ENCODE results near the gene OR52B2.

The OR52B2 gene

DNA sequence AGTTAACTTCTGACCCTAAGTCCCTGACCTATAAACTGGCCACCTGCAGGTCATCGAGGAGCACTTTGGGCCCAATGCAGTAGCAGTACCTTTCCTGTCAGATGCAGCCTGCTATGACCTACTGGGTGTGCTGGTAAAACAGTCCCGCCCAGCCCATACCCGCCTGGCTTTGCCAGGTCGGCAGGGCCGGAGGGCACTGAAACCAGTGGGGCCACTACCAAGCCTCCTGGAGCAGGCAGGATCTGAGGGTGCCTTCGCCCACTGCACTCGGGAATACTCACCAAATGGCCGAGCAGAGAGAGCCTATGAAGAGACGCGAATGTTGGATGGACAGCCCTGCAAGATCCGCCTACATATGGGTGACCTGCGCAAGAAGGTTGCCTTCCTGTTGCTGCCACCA is 39.7 kb upstream of the OR52B2 start:
- peaks cover 38% of the 10 kb centered on the region for H3K36me3 ChIP-seq (ENCODE audit: insufficient read depth, low read length)
- TF ChIP-seq, protein P1, sequence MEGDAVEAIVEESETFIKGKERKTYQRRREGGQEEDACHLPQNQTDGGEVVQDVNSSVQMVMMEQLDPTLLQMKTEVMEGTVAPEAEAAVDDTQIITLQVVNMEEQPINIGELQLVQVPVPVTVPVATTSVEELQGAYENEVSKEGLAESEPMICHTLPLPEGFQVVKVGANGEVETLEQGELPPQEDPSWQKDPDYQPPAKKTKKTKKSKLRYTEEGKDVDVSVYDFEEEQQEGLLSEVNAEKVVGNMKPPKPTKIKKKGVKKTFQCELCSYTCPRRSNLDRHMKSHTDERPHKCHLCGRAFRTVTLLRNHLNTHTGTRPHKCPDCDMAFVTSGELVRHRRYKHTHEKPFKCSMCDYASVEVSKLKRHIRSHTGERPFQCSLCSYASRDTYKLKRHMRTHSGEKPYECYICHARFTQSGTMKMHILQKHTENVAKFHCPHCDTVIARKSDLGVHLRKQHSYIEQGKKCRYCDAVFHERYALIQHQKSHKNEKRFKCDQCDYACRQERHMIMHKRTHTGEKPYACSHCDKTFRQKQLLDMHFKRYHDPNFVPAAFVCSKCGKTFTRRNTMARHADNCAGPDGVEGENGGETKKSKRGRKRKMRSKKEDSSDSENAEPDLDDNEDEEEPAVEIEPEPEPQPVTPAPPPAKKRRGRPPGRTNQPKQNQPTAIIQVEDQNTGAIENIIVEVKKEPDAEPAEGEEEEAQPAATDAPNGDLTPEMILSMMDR (IDR thresholded peaks at IDR 0.05; ENCODE audit: low read length), result no peak
- no peak for TF ChIP-seq EZH2 (IDR thresholded peaks at IDR 0.05; ENCODE audit: borderline replicate concordance, low read length)
- H4K20me1 ChIP-seq (ENCODE audit: insufficient read depth, low read length), result no peaks in the 10 kb centered on the region

DNA sequence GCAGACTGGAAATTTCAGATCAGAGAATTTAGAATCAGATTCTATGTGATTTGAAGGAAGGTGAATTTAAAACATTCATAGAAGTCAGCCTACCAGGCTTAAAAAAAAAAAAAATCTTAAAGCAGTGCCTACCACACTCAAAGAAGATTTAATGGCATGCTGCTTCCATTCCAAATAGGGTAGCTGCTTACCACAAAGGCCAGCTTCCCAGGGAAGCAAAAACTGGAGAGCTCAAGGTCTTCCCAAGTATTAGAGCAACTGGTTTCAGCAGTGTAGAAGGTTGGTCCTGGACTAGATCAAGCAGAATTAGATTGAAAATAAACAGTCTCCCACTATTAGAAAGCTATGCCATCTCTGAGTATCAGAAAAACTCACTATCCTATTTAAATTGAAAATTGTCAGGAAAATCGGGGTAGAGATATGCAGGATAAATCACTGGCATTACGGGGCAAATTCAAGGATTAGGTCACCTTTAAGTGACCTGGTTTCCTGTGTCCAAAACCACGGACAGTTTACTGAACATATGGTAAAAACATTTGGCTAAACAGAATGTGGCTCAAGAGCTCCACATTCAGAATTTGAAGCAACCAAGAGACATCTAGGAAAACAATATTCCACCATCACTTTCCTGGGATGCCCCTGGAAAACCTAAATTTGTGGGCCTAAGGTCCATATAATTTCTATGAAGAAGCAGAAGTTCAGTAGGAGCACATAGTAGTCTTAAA is 36.5 kb upstream of the OR52B2 start:
- Histone ChIP-seq H3F3A (ENCODE audit: insufficient read depth, low read length) (no peaks in the 10 kb centered on the region), H3K4me2 (ENCODE audit: low read length) (no peak overlapping the region), H4K20me1 (ENCODE audit: insufficient read depth, low read length) (no peaks in the 10 kb centered on the region), H3K4me1 (ENCODE audit: insufficient read depth, low read length, severe bottlenecking) (no peaks in the 10 kb centered on the region), H3K27me3 (ENCODE audit: insufficient read depth, low read length) (no peaks in the 10 kb centered on the region), H3K9ac (ENCODE audit: low read length) (no peak overlapping the region), H3K36me3 (ENCODE audit: insufficient read depth, low read length) (peaks cover 23% of the 10 kb centered on the region), H2AFZ (ENCODE audit: low read length) (no peak overlapping the region), H3K9me2 (ENCODE audit: low read depth, low read length) (no peaks in the 10 kb centered on the region), H3K4me3 (ENCODE audit: low read depth, low read length, poor library complexity, severe bottlenecking) (no peak overlapping the region), H3K9me3 (ENCODE audit: low read length) (no peaks in the 10 kb centered on the region), H3K27ac (ENCODE audit: low read depth, low read length, poor library complexity, severe bottlenecking) (no peak overlapping the region), H3K79me2 (ENCODE audit: insufficient read depth, low read length) (no peaks in the 10 kb centered on the region)
- TF ChIP-seq, protein P1 (IDR thresholded peaks at IDR 0.05; ENCODE audit: low read length), result no peak
- TF ChIP-seq EZH2 (IDR thresholded peaks at IDR 0.05; ENCODE audit: borderline replicate concordance, low read length), result no peak

More for the DNA sequence above, 39.7 kb upstream of the OR52B2 start:
- no peak overlapping the region for H3K9ac ChIP-seq (ENCODE audit: low read length)
- no peak overlapping the region for H3K4me3 ChIP-seq (ENCODE audit: low read depth, low read length, poor library complexity, severe bottlenecking)
- H3K27ac ChIP-seq (ENCODE audit: low read depth, low read length, poor library complexity, severe bottlenecking), result no peak overlapping the region
- no peak overlapping the region for H3K4me2 ChIP-seq (ENCODE audit: low read length)
- H3K9me3 ChIP-seq (ENCODE audit: low read length), result no peaks in the 10 kb centered on the region
- H3K79me2 ChIP-seq (ENCODE audit: insufficient read depth, low read length), result no peaks in the 10 kb centered on the region
- no peaks in the 10 kb centered on the region for H3K9me2 ChIP-seq (ENCODE audit: low read depth, low read length)
- H2AFZ ChIP-seq (ENCODE audit: low read length), result no peak overlapping the region
- no peaks in the 10 kb centered on the region for H3F3A ChIP-seq (ENCODE audit: insufficient read depth, low read length)
- H3K27me3 ChIP-seq (ENCODE audit: insufficient read depth, low read length), result no peaks in the 10 kb centered on the region
- no peaks in the 10 kb centered on the region for H3K4me1 ChIP-seq (ENCODE audit: insufficient read depth, low read length, severe bottlenecking)

DNA sequence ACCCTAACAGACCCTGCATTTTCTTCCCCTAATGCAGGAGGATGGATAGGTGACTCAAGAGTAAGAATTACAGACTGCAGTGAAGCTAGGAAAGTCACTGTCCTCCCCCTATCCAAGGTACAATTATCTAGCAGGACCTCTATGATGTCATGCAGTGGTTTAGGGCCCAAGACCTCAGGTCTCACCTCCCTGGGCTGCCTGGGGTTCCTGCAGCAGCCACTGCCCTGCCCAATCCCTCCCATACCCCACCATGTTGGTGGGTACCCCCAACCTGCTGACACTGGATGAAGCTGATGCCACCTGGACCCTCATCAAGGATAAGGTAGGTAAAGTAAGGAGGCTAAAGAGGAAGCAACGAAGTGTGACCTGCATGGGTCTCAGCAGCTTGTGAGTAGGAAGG is 35.2 kb upstream of the OR52B2 start, which contains the start of gene C11orf42:
Gene C11orf42, plus strand, starts transcription at position 192 of the 400 bp plus-strand sequence. Its CDS starts 59 bp downstream, at position 251.
- Histone ChIP-seq H3F3A (ENCODE audit: insufficient read depth, low read length) (no peaks in the 10 kb centered on the region), H3K4me2 (ENCODE audit: low read length) (no peak within 1 kb of the TSS), H3K9me3 (ENCODE audit: low read length) (no peaks in the 10 kb centered on the region), H3K9me2 (ENCODE audit: low read depth, low read length) (no peaks in the 10 kb centered on the region), H4K20me1 (ENCODE audit: insufficient read depth, low read length) (no peaks in the 10 kb centered on the region), H3K4me3 (ENCODE audit: low read depth, low read length, poor library complexity, severe bottlenecking) (no peak within 1 kb of the TSS), H3K36me3 (ENCODE audit: insufficient read depth, low read length) (peaks cover 18% of the 10 kb centered on the region; the same call in 1 of the 2 replicates), H3K27me3 (ENCODE audit: insufficient read depth, low read length) (no peaks in the 10 kb centered on the region), H3K27ac (ENCODE audit: low read depth, low read length, poor library complexity, severe bottlenecking) (no peak within 1 kb of the TSS), H2AFZ (ENCODE audit: low read length) (no peak within 1 kb of the TSS), H3K79me2 (ENCODE audit: insufficient read depth, low read length) (no peaks in the 10 kb centered on the region), H3K4me1 (ENCODE audit: insufficient read depth, low read length, severe bottlenecking) (no peaks in the 10 kb centered on the region), H3K9ac (ENCODE audit: low read length) (no peak within 1 kb of the TSS)
- TF ChIP-seq, protein P1 (IDR thresholded peaks at IDR 0.05; ENCODE audit: low read length), result no peak
- TF ChIP-seq EZH2 (IDR thresholded peaks at IDR 0.05; ENCODE audit: borderline replicate concordance, low read length), result no peak
